DMS114 treated with DMSO at 0.1 percent for 48 hours (cell line): ENCODE data around the gene MAP3K8.
A peak's percentile ranks its signal among the peaks of the same experiment; 100 is the strongest.

ENCODE experiments used
- DNase-seq: peaks from one replicate; lab custom pipeline; 2025; ENCODE audit not compliant: unreplicated experiment; lab: John Stamatoyannopoulos, UW

Gene MAP3K8

DNA sequence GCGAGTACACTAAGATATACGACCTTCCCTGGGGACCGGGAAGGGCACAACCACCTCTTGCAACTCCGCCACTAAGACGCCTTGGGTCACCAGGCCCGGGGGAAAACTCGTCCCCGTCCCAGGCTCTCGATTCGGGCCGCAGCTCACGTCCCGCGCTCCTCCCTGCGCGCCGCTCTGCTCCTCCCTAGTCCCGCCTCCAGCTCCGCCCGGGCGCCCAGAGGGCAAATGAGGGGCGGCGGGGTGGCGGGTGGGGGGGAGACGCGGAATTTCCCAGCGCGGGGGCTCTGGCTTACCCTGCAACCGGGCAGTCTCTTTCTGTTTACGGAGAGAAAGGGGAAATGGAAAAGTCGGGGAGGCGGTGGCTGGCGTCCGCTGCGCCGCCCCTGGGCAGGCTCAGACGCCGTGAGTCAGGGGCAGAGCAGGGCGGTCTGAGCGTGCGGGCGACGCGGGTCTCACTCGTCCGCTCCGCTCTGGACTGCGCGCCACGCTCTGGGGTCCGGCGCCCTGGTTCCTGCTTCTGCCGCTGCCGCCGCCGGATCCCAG lies at the start of gene MAP3K8:
TSS of gene MAP3K8 (plus strand) at position 455 of the 543 bp plus-strand sequence. CDS start 4,755 bp downstream, outside the sequence.
- peak; percentile 51 for DNase-seq

DNA sequence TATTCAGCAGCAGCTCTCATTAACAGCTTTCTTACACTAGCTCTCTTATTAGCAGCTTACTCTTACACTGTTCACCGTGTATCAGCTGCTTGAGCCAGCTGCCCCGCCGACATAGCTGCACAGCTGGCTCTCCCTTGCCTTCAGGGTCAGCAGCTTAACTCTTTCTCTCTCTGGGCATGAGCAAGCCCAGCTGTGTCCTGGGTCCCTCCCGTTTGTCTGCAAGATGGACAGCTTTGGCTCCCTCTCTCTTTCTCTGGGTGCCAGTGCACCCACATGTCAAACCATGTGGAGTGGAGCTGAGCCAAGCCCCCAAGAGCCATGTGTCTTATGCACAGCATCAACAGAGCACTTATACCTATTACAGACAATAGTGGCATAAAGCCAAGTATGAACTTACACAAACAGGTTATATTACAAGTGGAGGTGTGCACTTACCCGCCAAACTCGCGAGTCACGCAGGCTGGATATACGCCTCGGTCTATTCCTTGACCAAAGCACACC lies 49.2 kb upstream of the MAP3K8 start:
- peak; percentile 20 for DNase-seq

DNA sequence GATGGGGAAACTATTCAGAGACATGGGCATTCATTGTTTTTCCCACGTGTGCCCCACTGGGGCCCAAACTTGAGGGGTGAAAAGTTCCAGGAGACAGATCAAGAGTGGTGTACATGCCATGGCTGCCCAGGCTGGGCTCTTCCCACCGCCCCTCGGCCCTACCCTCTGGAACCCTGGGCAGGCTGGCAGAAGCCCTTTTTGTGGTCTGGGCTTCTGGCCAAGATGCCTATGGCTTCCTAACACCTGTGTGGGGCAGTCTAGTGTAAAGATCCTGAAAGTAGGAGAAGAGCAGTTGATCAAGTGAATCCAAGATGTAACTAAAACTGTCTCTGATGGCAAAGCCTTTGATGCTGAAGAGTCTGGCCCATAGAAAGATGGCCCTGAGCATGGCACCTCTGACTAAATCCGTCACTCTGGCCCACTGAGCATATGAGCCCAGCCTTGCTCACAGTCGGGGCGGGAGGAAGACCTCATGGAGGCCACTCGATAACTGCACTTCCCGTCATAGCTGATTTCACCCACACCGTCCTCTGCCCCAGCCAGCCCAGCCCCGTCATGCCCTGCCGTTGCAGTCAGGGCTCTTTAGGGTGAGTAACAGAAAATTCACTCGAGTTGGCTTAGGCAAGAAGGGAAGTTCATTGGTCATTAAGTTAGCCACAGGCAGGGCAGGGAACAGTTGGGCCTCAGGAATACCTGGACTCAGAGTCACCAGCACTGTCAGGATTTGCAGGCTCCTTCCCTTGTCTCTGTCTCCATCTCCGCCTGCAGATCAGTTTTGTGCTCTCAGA lies 47.0 kb upstream of the MAP3K8 start:
- no peak for DNase-seq

DNA sequence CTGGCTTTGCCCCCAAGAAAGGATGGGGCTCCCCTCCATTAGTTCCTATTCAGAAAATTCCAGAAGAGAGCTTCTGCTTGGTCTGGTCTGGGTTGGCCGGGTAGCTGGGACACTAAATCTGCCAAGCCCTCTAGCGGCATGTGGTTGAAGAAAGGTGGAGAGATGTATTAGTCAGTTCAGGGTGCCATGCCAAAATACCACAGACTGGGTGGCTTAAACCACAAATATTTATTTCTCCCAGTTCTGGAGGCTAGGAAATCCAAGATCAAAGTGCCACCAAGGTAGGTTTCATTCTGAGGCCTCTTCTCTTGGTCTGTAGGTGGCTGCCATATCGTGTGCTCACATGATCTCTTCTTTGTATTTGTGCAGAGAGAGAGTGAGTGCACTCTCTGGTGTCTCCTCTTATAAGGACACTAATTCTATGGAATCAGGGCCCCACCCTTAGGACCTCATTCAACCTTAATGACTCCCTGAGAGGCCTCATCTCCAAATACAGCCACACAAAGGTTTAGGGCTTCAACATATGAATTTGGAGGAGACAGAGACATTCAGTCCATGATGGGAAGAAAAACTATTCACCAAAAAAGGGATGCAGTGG lies 46.2 kb upstream of the MAP3K8 start:
- DNase-seq: no peak

DNA sequence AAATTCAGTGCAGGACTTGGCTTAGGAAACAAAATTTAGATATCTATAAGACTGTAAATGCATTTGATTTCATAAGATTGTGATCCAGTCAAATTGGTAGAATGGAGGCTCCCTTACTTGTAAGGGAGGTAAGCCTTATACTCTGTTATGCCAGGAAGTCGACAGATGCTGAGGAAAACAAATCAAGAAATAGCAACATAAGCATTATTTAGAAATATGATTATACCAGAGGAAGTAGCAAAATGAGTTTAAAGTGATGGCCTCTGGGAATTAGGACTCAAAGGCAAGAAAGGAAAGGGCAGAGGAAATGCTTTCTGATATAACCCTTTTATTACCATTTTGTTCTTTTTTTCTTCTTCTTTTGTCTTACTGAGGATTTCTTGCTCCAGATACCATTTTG lies 44.4 kb upstream of the MAP3K8 start:
- DNase-seq: no peak

DNA sequence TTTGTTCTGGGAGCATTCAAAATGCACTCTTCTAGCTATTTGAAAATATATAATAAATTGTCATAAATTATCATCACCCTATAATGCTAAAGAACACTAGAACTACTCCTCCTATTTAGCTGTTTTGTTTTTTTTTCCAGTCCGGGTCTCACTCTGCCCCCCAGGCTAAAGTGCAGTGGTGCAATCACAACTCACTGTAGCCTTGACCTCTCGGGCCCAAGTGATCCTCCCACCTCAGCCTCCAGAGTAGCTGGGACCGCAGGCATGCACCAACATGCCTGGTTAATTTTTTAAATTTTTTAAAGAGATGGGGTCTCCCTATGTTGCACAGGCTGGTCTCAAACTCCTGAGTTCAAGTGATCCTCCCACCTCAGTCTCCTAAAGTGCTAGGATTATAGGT lies 43.8 kb upstream of the MAP3K8 start:
- no peak for DNase-seq

DNA sequence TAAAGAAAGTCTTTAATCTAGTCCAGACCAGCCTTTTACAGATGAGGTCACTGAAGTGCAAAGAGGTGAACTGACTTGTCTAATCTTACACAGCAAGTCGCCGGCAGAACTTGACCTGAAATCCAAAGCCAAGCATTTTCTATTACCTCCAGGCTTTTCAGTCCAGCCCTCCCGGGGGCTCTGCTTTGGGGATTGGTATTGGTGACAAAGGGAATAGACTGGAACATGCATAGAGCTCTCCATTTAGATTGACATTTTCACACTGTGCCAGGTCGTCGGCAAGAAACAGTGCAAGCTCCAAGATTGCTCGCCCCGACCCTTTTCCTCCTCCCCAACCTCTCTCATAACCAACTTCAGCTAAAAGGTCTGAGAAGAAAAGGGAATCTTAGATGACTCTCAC lies 42.7 kb upstream of the MAP3K8 start:
- no peak for DNase-seq

DNA sequence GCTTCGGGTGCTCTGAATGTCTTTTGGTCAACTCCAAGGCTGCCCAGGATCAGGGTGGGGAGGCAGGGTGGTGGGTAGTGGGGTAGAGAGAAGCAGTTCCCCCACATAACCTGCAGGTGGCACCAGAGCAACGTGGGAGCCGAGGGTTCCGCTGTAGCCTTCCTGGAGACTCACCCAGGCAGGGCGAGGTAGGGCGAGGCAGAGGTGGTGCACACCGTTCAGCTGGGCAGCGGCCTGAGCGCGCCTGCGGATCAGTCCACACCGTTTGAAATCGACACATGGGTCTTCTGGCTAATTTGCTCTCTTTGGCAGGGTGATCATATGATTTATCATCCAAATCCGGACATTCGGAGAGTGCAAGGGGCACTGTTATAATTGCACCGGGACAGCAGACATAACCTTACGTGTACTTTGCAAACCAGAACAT lies 41.4 kb upstream of the MAP3K8 start:
- DNase-seq: peak; percentile 59

DNA sequence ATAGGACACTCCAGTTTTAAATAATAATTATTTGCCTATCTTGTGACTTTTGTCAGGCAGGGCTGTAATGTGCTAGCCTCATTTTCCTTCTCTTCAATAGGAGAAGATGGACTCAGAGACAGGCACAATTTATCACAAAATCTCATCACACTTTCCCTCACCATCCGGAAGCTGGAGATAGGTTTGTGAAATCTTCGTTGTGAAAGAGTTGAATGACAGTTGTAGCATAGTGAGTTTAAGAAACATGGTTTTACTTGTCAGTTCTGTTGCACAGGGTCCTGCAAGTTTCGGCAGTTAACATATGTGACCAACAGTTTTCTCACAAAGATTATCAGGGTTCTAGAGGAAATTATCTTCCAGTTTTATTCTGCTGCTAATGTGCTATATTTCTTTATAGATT lies 37.7 kb upstream of the MAP3K8 start:
- no peak for DNase-seq

DNA sequence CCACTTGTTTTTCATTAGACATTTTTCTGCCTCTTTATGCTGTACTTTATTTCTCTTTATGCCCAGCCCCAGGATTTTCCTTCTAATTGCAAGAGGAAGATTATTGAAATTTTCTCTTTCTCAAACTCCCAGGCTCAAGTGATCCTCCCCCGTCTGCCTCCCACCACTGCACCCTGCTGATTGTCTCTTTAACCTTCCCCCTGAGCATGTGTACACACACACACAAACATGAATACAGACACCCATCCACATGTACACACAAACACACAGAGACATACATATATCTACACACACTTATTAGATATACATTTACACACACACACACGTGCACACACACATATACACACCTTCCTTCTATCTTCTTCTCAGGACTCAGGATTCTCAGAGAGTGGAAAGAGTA lies 37.3 kb upstream of the MAP3K8 start:
- no peak for DNase-seq

DNA sequence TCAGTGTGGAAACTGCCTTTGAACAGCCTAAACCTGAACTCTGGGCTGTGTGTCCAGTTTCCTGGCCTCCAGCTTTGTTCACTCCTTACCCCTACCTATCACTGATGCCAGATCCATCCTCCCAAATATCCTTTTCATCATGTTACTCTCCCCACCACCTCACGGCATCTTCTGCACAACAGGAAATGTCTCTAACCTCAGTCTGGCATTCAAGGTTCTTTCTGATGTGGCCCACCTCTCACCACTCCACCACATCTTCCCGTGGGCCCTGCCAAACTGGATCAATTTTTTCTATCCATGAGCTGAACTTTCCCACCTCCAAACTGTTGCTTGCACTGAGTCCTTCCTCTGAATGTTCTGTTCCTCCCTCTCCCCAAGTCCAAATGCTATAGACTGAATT lies 35.8 kb upstream of the MAP3K8 start:
- DNase-seq: no peak

DNA sequence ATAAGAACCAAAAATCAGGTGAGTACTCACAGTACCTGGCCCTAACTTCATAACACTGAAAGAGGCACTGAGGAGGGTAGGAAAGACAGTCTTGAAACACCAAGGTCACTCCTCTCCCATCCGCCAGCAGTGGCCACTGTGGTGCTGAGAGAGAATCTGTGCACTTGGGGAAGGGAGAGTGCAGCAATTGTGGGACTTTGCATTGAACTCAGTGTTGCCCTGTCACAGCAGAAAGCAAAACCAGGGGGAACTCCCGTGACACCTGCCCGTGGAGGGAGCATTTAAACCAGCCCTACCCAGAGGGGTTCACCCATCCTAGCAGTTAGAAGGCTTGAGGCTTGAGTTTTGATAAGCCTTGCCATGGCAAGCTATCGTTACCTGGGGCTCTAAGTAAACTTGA lies 35.2 kb upstream of the MAP3K8 start:
- no peak for DNase-seq

DNA sequence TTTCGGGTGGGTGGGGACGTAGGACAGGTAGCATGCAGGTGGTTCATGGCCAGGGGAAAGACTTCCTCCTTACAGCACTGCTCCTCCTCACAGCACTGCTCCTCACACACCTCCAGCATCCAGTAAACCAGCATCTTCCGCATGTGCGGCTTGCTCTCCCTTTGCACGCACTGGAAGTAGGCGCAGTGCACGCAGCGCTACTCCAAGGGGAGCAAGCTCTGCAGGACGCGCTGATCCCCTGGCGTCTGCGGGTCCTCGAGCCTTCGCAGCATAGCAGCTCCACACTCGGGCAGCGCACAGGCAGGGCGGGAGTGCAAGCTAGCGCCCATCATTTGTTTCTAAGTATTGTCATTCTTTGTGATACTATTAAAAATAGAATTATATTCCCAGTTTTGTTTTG lies 30.5 kb upstream of the MAP3K8 start:
- DNase-seq: no peak

DNA sequence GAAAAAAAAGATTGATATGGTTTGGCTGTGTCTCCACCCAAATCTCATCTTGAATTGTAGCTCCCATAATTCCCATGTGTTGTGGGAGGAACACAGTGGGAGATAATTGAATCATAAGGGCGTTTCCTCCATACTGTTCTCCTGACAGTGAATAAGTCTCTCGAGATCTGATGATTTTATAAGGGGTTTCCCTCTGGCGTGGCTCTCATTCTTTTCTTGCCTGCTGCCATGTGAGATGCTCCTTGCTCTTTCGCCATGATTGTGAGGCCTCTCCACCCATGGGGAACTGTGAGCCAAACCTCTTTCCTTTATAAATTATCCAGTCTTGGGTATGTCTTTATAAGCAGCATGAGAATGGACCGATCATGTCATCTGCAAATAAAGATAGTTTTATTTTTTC lies 29.4 kb upstream of the MAP3K8 start:
- DNase-seq: no peak

DNA sequence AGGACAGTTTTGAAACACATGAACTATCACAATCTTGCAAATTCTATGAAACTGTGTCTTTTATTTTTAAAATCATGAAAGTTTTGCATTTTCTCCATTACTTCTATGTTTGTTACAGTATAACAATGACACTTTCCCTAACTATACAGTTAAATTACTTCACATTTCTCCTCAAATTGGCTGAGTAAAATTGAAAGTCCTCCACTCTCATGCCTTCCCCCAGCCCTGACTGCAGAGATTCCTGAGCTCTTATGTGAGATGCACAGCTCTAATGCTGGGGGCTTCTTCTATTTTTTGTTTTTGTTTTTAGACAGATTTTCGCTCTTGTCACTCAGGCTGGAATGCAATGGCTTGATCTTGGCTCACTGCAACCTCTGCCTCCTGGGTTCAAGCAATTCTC lies 22.7 kb upstream of the MAP3K8 start:
- no peak for DNase-seq

DNA sequence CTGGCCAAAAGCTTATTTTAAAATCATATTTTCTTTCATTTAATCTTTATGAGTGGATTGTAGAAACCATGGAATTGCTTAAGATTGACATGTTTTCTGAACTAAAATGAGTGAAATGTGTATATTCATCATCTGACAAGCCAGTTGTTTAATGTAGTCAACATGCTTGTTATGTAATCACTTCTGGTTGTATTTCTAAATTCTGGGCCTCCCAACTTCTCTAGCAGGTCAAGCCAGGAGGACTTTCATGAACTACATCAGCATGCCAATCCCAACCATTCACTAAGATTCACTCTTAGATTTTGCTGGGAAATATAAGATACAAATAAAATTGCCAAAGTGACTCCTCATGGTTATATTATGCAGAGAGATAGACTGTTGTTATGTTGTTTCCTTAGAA lies 21.1 kb upstream of the MAP3K8 start:
- no peak for DNase-seq

DNA sequence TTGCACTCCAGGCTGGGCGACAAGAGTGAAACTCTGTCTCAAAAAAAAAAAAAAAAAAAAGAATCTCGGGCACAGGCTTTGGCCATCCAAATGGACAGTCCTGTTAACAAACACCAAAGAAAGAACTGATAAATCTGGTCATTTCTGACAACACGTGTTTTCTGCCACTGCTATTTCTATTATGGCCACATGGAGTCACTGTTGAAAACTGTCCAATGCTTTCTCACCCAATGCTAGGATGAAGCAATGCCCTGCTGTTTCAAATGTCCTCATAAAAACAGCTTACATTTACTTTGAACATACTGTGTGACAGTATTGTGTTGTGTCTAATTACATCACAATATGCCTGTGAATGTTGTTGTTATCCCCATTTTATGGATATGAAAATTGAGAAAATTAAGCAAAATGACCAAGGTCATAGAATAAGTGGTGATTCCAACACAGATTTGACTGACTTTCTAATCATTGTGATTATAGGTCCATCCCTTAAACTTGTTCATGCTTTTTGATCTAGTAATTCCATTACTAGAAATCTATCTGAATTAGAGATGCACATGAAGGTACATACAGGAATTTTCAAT lies 19.9 kb upstream of the MAP3K8 start:
- peak; percentile 56 for DNase-seq

DNA sequence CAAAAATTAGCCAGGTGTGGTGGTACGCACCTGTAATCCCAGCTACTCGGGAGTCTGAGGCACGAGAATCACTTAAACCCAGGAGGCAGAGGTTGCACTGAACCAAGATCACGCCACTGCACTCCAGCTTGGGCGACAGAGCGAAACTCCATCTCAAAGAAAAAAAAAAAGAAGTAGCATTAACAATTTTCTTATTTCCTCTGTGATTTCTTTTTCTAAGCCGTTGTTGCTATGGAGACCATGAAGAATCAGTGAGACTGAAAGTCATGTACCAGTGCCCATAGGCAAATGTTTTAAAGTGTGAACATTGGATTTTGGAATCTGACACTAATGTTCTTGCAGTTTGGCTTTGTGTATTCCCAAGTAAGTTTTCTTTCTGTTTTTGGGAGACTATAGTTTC lies 18.4 kb upstream of the MAP3K8 start:
- DNase-seq: no peak

DNA sequence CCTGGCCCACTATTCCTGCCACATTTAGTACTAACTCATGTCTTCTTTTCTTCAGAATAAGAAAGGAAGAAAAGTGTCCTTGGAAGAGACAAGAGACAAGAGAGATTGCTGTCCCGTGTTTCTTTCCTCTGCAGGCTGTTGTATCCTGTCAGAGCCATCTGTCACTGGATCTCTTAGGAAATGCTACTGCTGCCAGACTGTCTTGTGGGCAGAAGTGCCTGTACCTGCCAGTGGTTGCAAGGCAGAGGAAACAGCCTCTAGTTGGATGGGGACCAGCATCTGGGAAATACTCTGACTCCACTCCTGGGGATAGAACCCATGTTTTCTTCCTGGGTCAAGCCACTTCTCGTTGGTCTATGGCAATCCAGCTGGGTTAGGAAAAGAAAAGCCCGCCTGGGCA lies 16.7 kb upstream of the MAP3K8 start:
- DNase-seq: no peak

DNA sequence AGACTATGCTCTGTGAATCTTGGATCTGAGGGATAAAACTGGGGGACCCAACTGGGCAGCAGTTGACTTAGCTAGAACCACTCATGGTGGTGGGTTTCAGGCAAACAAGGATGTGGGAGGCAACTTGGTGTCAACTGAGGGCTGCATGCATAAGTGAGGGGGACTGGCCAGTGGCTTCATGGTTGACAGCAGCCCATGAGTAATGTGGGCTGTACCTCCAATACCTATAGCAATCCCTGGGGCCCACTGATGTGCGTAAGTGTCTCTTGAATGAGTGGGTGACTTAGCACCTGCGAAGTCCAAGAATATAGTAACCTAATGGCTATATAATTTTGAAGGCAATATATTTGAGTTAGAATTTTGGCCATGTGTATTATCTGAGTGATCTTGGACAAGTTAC lies 13.7 kb upstream of the MAP3K8 start:
- no peak for DNase-seq

DNA sequence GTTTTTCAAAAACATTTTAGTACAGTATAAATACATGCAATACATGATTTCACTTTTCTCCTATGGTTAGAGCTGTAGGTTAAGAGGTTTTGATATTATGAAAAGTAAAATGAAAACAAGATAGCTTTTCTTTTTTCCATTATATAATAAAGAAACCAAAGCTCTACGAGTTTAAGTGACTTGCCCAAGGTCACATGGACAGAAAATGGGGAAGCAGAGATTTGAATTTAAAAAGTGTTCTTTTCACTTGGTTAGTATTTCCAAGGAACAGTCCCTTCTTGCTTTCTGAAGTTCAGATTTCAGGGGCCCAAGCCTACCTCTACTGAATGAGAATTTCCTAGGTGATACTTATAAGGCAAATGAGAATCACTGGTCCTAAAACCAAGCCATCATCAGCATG lies 13.2 kb upstream of the MAP3K8 start:
- DNase-seq: no peak

DNA sequence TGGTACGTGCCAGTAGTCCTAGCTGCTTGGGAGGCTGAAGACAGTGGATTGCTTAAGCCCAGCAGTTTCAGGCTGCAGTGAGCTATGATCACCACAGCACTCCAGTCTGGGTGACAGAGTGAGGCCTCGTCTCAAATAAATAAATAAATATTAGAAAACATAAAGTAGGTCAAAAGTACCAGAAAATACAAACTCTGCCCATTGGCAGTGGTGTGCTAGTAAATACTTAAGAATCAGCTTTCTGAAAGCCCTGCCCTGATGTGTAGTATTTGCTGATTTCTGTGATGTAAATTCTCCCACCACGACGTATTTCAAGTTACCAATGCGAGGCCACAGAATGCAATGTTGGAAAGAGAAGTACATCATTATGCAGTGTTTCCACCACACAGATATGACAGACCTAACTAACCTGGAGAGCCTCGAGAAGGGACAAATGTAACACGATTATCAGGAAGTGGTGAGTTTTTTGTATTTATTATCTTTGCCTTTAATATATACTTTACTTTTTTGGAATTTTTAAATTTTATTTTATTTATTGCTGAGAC lies 11.8 kb upstream of the MAP3K8 start:
- no peak for DNase-seq
